ENCODE data around the gene LTBP1.

- TF ChIP-seq CTCF (IDR thresholded peaks at IDR 0.05): no peak
- no peak for TF ChIP-seq EP300 (IDR thresholded peaks at IDR 0.05)
These were observed 370.7 kb downstream of the LTBP1 start for GRCh38 chr2:33317369-33318007.

All from ovary (tissue), 3 donors.